DND-41 (cell line): ENCODE data around the gene RABL2A.
"Not testable (repeated sequence)": the region's sequence is repeated elsewhere in the genome, so short reads cannot be mapped to it uniquely, and the experiment has no call there.

Source experiments
- EZH2 ChIP-seq: IDR thresholded peaks from 3 replicates; pipeline ENCODE4 v1.6.1; 2012; ENCODE audit warnings: borderline replicate concordance, low read depth, mild to moderate bottlenecking, moderate library complexity, low read length, inconsistent platforms; ENCODE audit not compliant: severe bottlenecking
- TF ChIP-seq, protein P1 (sequence below): IDR thresholded peaks from 2 replicates; pipeline ENCODE4 v1.5.1; 2012; ENCODE audit warnings: borderline replicate concordance, low read length, moderate library complexity, mild to moderate bottlenecking; ENCODE audit not compliant: poor library complexity, severe bottlenecking; ENCODE audit errors: extremely low read depth

DNA sequence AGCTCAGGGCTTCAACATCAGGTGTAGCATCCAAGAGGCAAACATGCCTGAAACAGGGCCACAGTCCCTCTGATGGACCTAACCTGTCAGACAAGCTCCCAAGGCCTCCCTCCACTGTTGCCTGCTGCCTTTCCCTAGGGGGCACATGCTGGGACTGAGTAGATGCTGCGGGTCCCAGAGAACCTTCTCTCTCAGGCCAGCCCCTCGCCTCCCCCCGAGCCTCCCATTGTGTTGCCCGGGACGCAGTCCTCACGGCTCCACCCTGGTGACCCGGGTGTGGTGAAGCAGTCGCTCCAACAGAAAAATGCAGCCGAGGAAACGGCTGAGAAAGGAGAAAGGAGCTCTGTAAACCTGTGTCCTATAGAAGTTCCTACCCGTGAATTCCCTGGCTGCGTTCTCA lies 8.3 kb downstream of the RABL2A start:
- not testable (repeated sequence) for TF ChIP-seq EZH2
- TF ChIP-seq, protein P1, sequence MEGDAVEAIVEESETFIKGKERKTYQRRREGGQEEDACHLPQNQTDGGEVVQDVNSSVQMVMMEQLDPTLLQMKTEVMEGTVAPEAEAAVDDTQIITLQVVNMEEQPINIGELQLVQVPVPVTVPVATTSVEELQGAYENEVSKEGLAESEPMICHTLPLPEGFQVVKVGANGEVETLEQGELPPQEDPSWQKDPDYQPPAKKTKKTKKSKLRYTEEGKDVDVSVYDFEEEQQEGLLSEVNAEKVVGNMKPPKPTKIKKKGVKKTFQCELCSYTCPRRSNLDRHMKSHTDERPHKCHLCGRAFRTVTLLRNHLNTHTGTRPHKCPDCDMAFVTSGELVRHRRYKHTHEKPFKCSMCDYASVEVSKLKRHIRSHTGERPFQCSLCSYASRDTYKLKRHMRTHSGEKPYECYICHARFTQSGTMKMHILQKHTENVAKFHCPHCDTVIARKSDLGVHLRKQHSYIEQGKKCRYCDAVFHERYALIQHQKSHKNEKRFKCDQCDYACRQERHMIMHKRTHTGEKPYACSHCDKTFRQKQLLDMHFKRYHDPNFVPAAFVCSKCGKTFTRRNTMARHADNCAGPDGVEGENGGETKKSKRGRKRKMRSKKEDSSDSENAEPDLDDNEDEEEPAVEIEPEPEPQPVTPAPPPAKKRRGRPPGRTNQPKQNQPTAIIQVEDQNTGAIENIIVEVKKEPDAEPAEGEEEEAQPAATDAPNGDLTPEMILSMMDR = not testable (repeated sequence)
